Keratinocyte (primary cell): ENCODE data around the gene RSRC2.

Experiments used
- EZH2 ChIP-seq: IDR thresholded peaks from one replicate; pipeline ENCODE4 v1.6.1; 2012; ENCODE audit warnings: inconsistent platforms, mild to moderate bottlenecking, low read length, moderate library complexity
- TF ChIP-seq, protein P1 (sequence below), 3 experiments: IDR thresholded peaks in 1 of 3; conservative IDR thresholded peaks in 1 of 3; optimal IDR thresholded peaks in 1 of 3; 2 replicates in 2 of 3; 3 replicates in 1 of 3; pipeline versions ENCODE3 to v1.5.1; 2011; ENCODE audit warnings: low read length in 3 of 3, mild to moderate bottlenecking in 3 of 3, moderate library complexity in 2 of 3, control low read depth in 1 of 3, inconsistent platforms in 1 of 3; ENCODE audit not compliant: insufficient read depth in 2 of 3; ENCODE audit errors: extremely low read depth in 1 of 3

DNA sequence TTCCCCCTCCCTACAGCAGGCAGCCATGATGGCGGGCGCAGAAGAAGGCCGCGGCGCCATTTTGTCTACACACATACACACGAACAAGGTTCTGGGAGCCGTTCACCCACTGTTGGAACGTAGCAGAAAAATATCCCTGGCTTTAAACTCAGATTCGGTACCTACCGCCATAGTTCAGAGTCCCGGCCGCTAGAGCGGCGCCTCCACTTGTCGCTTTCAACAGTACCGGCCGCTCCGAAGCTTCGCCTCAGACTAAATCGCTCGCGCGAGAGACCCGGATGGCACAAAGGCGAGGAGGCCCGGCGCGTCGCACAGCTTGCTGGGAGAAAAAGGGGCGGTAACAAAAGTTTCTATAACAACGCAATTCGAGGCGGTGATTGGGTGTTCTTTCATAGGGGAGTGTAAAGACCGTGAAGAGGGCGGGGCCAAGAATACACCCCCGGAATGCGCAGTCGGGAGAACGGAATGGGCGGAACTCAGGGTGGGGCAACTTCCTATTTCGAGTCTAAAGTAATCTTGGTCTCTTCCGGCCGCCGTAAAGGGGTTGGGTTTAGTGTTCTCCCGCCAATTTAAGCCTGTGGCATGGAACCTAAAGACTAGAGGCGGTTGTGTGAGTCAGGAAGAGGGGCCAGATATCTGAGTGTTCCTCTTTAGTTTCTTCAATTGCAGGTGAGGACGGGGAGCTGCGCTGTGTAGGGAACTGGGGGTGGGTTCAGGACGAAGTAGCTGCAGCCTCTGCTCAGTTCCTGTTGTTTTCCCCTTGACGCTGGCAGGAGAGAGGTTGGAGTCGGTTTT lies at the start of gene RSRC2, which contains the start of gene KNTC1:
- TF ChIP-seq, protein P1, sequence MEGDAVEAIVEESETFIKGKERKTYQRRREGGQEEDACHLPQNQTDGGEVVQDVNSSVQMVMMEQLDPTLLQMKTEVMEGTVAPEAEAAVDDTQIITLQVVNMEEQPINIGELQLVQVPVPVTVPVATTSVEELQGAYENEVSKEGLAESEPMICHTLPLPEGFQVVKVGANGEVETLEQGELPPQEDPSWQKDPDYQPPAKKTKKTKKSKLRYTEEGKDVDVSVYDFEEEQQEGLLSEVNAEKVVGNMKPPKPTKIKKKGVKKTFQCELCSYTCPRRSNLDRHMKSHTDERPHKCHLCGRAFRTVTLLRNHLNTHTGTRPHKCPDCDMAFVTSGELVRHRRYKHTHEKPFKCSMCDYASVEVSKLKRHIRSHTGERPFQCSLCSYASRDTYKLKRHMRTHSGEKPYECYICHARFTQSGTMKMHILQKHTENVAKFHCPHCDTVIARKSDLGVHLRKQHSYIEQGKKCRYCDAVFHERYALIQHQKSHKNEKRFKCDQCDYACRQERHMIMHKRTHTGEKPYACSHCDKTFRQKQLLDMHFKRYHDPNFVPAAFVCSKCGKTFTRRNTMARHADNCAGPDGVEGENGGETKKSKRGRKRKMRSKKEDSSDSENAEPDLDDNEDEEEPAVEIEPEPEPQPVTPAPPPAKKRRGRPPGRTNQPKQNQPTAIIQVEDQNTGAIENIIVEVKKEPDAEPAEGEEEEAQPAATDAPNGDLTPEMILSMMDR (optimal IDR thresholded peaks at IDR 0.05 in 1 of 3, IDR thresholded peaks at IDR 0.05 in 1 of 3, conservative IDR thresholded peaks at IDR 0.05 in 1 of 3; ENCODE audit: extremely low read depth in 1 of 3, insufficient read depth in 2 of 3, low read length in 3 of 3): no peak
- no peak for TF ChIP-seq EZH2
